A549 (cell line): ENCODE measurements around the gene SHLD2. TPM values are rescaled to one million over a fixed set of nuclear protein-coding genes. Genes with fewer than 3 reads are reported as not detected.
"Not testable (repeated sequence)": the region's sequence is repeated elsewhere in the genome, so short reads cannot be mapped to it uniquely, and the experiment has no call there.

ENCODE experiments used
- ATAC-seq, 2 experiments: fragments of 200-7000 bp in 1 of 2; fragments of >200 bp in 1 of 2; cut with Nextera tagmentation in 1 of 2; cut with Tn5 transposase in 1 of 2; 3 replicates each; pipeline versions ENCODE4 v1.8.0 to v1.9.1; 2018 to 2020; ENCODE audit warnings: mild to moderate bottlenecking in 1 of 2, moderate library complexity in 1 of 2
- CTCF ChIA-PET: fragments of 300-600 bp; sonication (Branson Sonifier 250); formaldehyde crosslinking; extraction: SDS; loops from one replicate; lab custom pipeline; 2021; ENCODE audit warnings: antibody characterized with exemption, inconsistent platforms; lab: Yijun Ruan, JAX
- POLR2A ChIA-PET: fragments of 350-600 bp; formaldehyde crosslinking; extraction: SDS; loops from one replicate; lab custom pipeline; 2021; ENCODE audit warnings: antibody characterized with exemption, inconsistent platforms; lab: Yijun Ruan, JAX
- DNase-seq, 2 experiments: peaks; one replicate each; pipeline versions ENCODE4 v3.0.0 to v3.0.0-alpha.2; 2011 to 2016; ENCODE audit warnings: low read depth in 1 of 2, low spot score in 1 of 2
- FAIRE-seq: peaks from 2 replicates; lab custom pipeline; 2011; peaks lifted over from hg19 to GRCh38; lab: Jason Lieb, UNC
- H3K27ac ChIP-seq, 2 experiments: fragments of >200 bp; sonication (Bioruptor Twin); formaldehyde crosslinking; 3 replicates each; pipeline ENCODE4 v1.5.1; 2016 to 2017
- H3K4me1 ChIP-seq: fragments of >200 bp; sonication (Bioruptor Twin); formaldehyde crosslinking; 3 replicates; pipeline ENCODE4 v1.6.1; 2016
- H3K4me2 ChIP-seq: fragments of >200 bp; sonication (Bioruptor Twin); formaldehyde crosslinking; 3 replicates; pipeline ENCODE4 v1.6.1; 2016
- H3K4me3 ChIP-seq: fragments of >200 bp; sonication (Bioruptor Twin); formaldehyde crosslinking; 3 replicates; pipeline ENCODE4 v1.5.1; 2016
- H3K9me3 ChIP-seq: fragments of >200 bp; sonication (Bioruptor Twin); formaldehyde crosslinking; 3 replicates; pipeline ENCODE4 v1.6.1; 2016
- CHD2 ChIP-seq: fragments of 150-350 bp; IDR thresholded peaks from 2 replicates; pipeline ENCODE4 v1.6.1; 2014; ENCODE audit warnings: low read length; ENCODE audit not compliant: partially characterized antibody
- HES2 ChIP-seq: fragments of >200 bp; sonication (Bioruptor Twin); formaldehyde crosslinking; IDR thresholded peaks from 2 replicates; pipeline ENCODE4 v1.6.1; 2016
- JUNB ChIP-seq: fragments of >200 bp; sonication (Bioruptor Twin); formaldehyde crosslinking; IDR thresholded peaks from 2 replicates; pipeline ENCODE4 v1.6.1; 2016
- MAFK ChIP-seq: fragments of 450-650 bp; IDR thresholded peaks from 2 replicates; pipeline ENCODE4 v1.6.1; 2014; ENCODE audit not compliant: partially characterized antibody
- NPAS2 ChIP-seq: fragments of 250-450 bp; sonication (Bioruptor Pico); IDR thresholded peaks from 2 replicates; pipeline ENCODE4 v1.8.0; 2022; ENCODE audit warnings: mild to moderate bottlenecking, moderate library complexity, borderline replicate concordance
- PHF8 ChIP-seq: fragments of 200-600 bp; sonication (generic); IDR thresholded peaks from 2 replicates; pipeline ENCODE4 v1.6.1; 2016; ENCODE audit warnings: low read depth, mild to moderate bottlenecking, antibody characterized with exemption, moderate library complexity, borderline replicate concordance
- POLR2AphosphoS2 ChIP-seq: conservative IDR thresholded peaks from 2 replicates; pipeline ENCODE4 v1.6.1; 2012; ENCODE audit warnings: low read length, improper control_type of control experiment, inconsistent platforms
- REST ChIP-seq: fragments of 200-600 bp; sonication (generic); IDR thresholded peaks from 2 replicates; pipeline ENCODE4 v1.6.1; 2016; ENCODE audit warnings: antibody characterized with exemption, mild to moderate bottlenecking, moderate library complexity
- RNF2 ChIP-seq: fragments of 200-600 bp; sonication (generic); IDR thresholded peaks from 2 replicates; pipeline ENCODE4 v1.6.1; 2016; ENCODE audit warnings: low read depth, mild to moderate bottlenecking, antibody characterized with exemption, moderate library complexity, borderline replicate concordance
- ZNF302 ChIP-seq: fragments of 250-450 bp; sonication (Bioruptor Pico); IDR thresholded peaks from 2 replicates; pipeline ENCODE4 v1.9.0; 2021; ENCODE audit warnings: inconsistent platforms, mild to moderate bottlenecking, moderate library complexity
- WGBS: methylation state at CpG from one replicate; pipeline ENCODE4 v1.1.6; 2017; ENCODE audit errors: missing lambda C conversion rate; 5-methylcytosine and 5-hydroxymethylcytosine counted together
- polyA plus RNA-seq, 4 experiments: library from polyadenylated mRNA; depleted of rRNA in 3 of 4; stranded (reverse); fragments of >200 nt; fragmentation: RNase III in 1 of 4; extraction: RNeasy Plus Mini Kit Qiagen cat#74134 plus additional on column Dnase treatment in 1 of 4; gene quantifications; 2 replicates in 3 of 4; 3 replicates in 1 of 4; pipeline ENCODE4 v1.2.3, GENCODE V29; 2011 to 2017

SHLD2 gene
- polyA plus RNA-seq, 2 of the 4 experiments (the other 2 are of a cell fraction) = 22.9 to 45.4 TPM

GRCh38 chr10:87105446-87106124 lies 10.6 kb downstream of the SHLD2 start:
- Histone ChIP-seq H3K9me3 (no peaks in the 10 kb centered on the region), H3K4me2 (no peak overlapping the region), H3K27ac (no peak overlapping the region), H3K4me3 (no peak overlapping the region), H3K4me1 (no peaks in the 10 kb centered on the region)
- ATAC-seq = no peak
- TF ChIP-seq RNF2 = no peak
- no peak for TF ChIP-seq POLR2AphosphoS2
- no peak for TF ChIP-seq NPAS2 (CRISPR knock-in tag)
- no peak for TF ChIP-seq ZNF302 (CRISPR knock-in tag)
- TF ChIP-seq CHD2 = no peak
- no peak for TF ChIP-seq PHF8
- no peak for TF ChIP-seq HES2
- TF ChIP-seq REST = no peak
- TF ChIP-seq JUNB = no peak
- 87% methylated on average over 7 of the region's 7 CpGs for WGBS
- ChIA-PET CTCF (no interaction called here), POLR2A (no interaction called here)
- no peak for FAIRE-seq
- no peak for DNase-seq

- H3K4me2 ChIP-seq, DNase-seq, H3K27ac ChIP-seq, POLR2A ChIA-PET, ATAC-seq, H3K4me3 ChIP-seq, CTCF ChIA-PET, H3K9me3 ChIP-seq, H3K4me1 ChIP-seq, FAIRE-seq: not testable (repeated sequence)
- 36% methylated on average over 1 of the region's 1 CpG for WGBS
Measured at GRCh38 chr10:87118122-87118521, 23.1 kb downstream of the SHLD2 start.

DNA sequence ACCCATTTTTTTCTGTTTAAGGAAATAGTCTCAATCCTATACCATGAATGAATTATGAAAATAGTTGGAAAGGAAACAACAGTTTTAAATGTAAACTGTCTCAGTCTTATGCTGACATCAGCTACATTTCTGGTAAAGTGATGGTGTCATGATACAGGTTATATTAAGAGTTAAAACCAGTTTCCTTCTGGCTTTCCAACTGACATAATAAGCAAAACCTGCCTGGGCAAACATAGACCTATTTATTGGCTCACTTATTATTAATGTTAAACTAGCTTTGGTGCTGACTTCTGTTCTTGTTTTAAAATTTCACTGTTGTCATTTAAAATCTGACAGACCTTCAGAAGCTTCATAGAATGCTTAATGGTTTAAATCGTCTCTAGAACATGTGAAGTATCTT lies 24.0 kb downstream of the SHLD2 start:
- H3K9me3 ChIP-seq, CTCF ChIA-PET, H3K4me1 ChIP-seq, FAIRE-seq, DNase-seq, ATAC-seq, H3K4me2 ChIP-seq, H3K4me3 ChIP-seq, H3K27ac ChIP-seq, POLR2A ChIA-PET: not testable (repeated sequence)
- WGBS = 78% methylated on average over 1 of the region's 1 CpG
- TF ChIP-seq MAFK = peak; percentile 18

- FAIRE-seq, H3K27ac ChIP-seq, CTCF ChIA-PET, H3K9me3 ChIP-seq, ATAC-seq, H3K4me1 ChIP-seq, DNase-seq, H3K4me3 ChIP-seq, H3K4me2 ChIP-seq, POLR2A ChIA-PET: not testable (repeated sequence)
- WGBS = 88% methylated on average over 3 of the region's 4 CpGs
Measured at GRCh38 chr10:87123351-87123750, 28.3 kb downstream of the SHLD2 start.

- H3K9me3 ChIP-seq, POLR2A ChIA-PET, H3K4me2 ChIP-seq, H3K27ac ChIP-seq, ATAC-seq, H3K4me1 ChIP-seq, DNase-seq, FAIRE-seq, CTCF ChIA-PET, H3K4me3 ChIP-seq: not testable (repeated sequence)
- WGBS = 67% methylated on average over 2 of the region's 2 CpGs
Measured at GRCh38 chr10:87127048-87127447, 32.0 kb downstream of the SHLD2 start.

- ATAC-seq = not testable (repeated sequence)
Measured at GRCh38 chr10:87127607-87128156, 32.7 kb downstream of the SHLD2 start.

DNA sequence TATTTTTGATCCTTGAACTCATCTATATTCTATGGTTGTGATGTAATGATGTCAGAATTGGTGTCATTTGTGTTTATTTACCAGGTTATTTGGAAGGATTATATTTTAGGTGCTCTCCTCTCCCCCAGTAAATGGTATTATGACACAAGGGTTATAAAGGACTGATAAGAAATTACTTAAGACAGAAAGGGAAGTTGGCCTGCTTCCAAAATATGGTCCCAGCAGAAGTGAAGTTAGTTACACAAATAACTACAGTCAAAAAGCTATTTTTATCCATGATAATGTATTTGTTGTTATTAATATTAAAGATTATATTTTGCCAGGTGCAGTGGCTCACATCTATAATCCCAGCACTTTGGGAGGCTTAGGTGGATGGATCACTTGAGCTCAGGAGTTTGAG lies 37.2 kb downstream of the SHLD2 start:
- H3K27ac ChIP-seq, FAIRE-seq, DNase-seq, POLR2A ChIA-PET, H3K4me2 ChIP-seq, H3K4me1 ChIP-seq, H3K9me3 ChIP-seq, H3K4me3 ChIP-seq, ATAC-seq, CTCF ChIA-PET: not testable (repeated sequence)

More at GRCh38 chr10:87127607-87128156, 32.7 kb downstream of the SHLD2 start:
- FAIRE-seq, CTCF ChIA-PET, H3K27ac ChIP-seq, DNase-seq, H3K4me2 ChIP-seq, H3K4me1 ChIP-seq, H3K4me3 ChIP-seq, H3K9me3 ChIP-seq, POLR2A ChIA-PET: not testable (repeated sequence)
- 94% methylated on average over 3 of the region's 3 CpGs for WGBS

GRCh38 chr10:87133936-87134335 lies 38.9 kb downstream of the SHLD2 start:
- H3K27ac ChIP-seq, ATAC-seq, DNase-seq, H3K4me2 ChIP-seq, H3K4me3 ChIP-seq, H3K4me1 ChIP-seq, CTCF ChIA-PET, FAIRE-seq: not testable (repeated sequence)
- 94% methylated on average over 2 of the region's 2 CpGs for WGBS
- POLR2A ChIA-PET = interaction anchor here (0.6 kb wide), 1 partner anchor 195 kb away, joined by 7 read pairs; no protein-coding TSS in a partner anchor
- H3K9me3 ChIP-seq = peaks cover 19% of the 10 kb centered on the region
